ENCODE measurements around the gene PACRG.

The PACRG gene

GRCh38 chr6:163300838-163301237 is 573.1 kb downstream of the PACRG start:
- no peak for TF ChIP-seq CTCF (IDR thresholded peaks at IDR 0.05; ENCODE audit: extremely low read depth, insufficient read depth, missing control alignments)
- in situ Hi-C loops (cut with MboI; ENCODE audit: low pct_unique_long_range_greater_than_20kb, low sequenced_read_pairs, unreplicated experiment), result no loop called here

GRCh38 chr6:163301726-163302635 is 574.2 kb downstream of the PACRG start:
- in situ Hi-C loops (cut with MboI; ENCODE audit: low pct_unique_long_range_greater_than_20kb, low sequenced_read_pairs, unreplicated experiment), result no loop called here
- DNase-seq (ENCODE audit: low spot score), result no peak
- no peak for TF ChIP-seq CTCF (IDR thresholded peaks at IDR 0.05; ENCODE audit: extremely low read depth, insufficient read depth, missing control alignments)

More at GRCh38 chr6:163300838-163301237, 573.1 kb downstream of the PACRG start:
- DNase-seq (ENCODE audit: low spot score), result no peak

- no peak for TF ChIP-seq CTCF (IDR thresholded peaks at IDR 0.05; ENCODE audit: extremely low read depth, insufficient read depth, missing control alignments)
- in situ Hi-C loops (cut with MboI; ENCODE audit: low pct_unique_long_range_greater_than_20kb, low sequenced_read_pairs, unreplicated experiment), result no loop called here
- no peak for DNase-seq (ENCODE audit: low spot score)
Measured at GRCh38 chr6:163302747-163303146, 575.0 kb downstream of the PACRG start.

GRCh38 chr6:163306000-163306399 is 578.2 kb downstream of the PACRG start:
- TF ChIP-seq CTCF (IDR thresholded peaks at IDR 0.05; ENCODE audit: extremely low read depth, insufficient read depth, missing control alignments), result no peak
- DNase-seq (ENCODE audit: low spot score), result no peak
- in situ Hi-C loops (cut with MboI; ENCODE audit: low pct_unique_long_range_greater_than_20kb, low sequenced_read_pairs, unreplicated experiment), result no loop called here

- in situ Hi-C loops (cut with MboI; ENCODE audit: low pct_unique_long_range_greater_than_20kb, low sequenced_read_pairs, unreplicated experiment), result no loop called here
- no peak for DNase-seq (ENCODE audit: low spot score)
- no peak for TF ChIP-seq CTCF (IDR thresholded peaks at IDR 0.05; ENCODE audit: extremely low read depth, insufficient read depth, missing control alignments)
Measured at GRCh38 chr6:163308629-163309440, 581.1 kb downstream of the PACRG start.

- TF ChIP-seq CTCF (IDR thresholded peaks at IDR 0.05; ENCODE audit: extremely low read depth, insufficient read depth, missing control alignments), result no peak
- in situ Hi-C loops (cut with MboI; ENCODE audit: low pct_unique_long_range_greater_than_20kb, low sequenced_read_pairs, unreplicated experiment), result no loop called here
Measured at GRCh38 chr6:163309491-163310026, 581.8 kb downstream of the PACRG start.

More at GRCh38 chr6:163309491-163310026, 581.8 kb downstream of the PACRG start:
- no peak for DNase-seq (ENCODE audit: low spot score)

Data from GM13977 (cell line).